ENCODE measurements around the gene GEMIN4. TPM values are rescaled to one million over a fixed set of nuclear protein-coding genes. Genes with fewer than 3 reads are reported as not detected.

The GEMIN4 gene
- total RNA-seq, 1 experiment from 2014 or later = 48.4 TPM

- Mint-ChIP-seq H3K4me3 (no peak overlapping the region), H3K27me3 (ENCODE audit: low read depth) (no peaks in the 10 kb centered on the region), H3K9me3 (no peaks in the 10 kb centered on the region), H3K36me3 (peaks cover 59% of the 10 kb centered on the region), H3K27ac (no peak overlapping the region), H3K4me1 (no peaks in the 10 kb centered on the region)
- CTCF ChIA-PET = no interaction called here
- no peak for DNase-seq (ENCODE audit: low spot score)
- no peak for TF ChIP-seq IRF2 (CRISPR knock-in tag; IDR thresholded peaks at IDR 0.05; ENCODE audit: borderline replicate concordance, low read depth)
- no peak for TF ChIP-seq NFYB (CRISPR knock-in tag; conservative IDR thresholded peaks at IDR 0.05; ENCODE audit: low read depth)
- TF ChIP-seq ZNF263 (CRISPR knock-in tag; IDR thresholded peaks at IDR 0.05; ENCODE audit: low read depth) = no peak
- TF ChIP-seq ZSCAN18 (CRISPR knock-in tag; IDR thresholded peaks at IDR 0.05) = no peak
- no peak for TF ChIP-seq ESRRA (CRISPR knock-in tag; IDR thresholded peaks at IDR 0.05; ENCODE audit: borderline replicate concordance)
- TF ChIP-seq TEAD1 (CRISPR knock-in tag; IDR thresholded peaks at IDR 0.05) = no peak
- TF ChIP-seq FOXJ3 (CRISPR knock-in tag; IDR thresholded peaks at IDR 0.05; ENCODE audit: borderline replicate concordance) = no peak
- TF ChIP-seq SMAD4 (CRISPR knock-in tag; IDR thresholded peaks at IDR 0.05) = no peak
- TF ChIP-seq ATF6 (CRISPR knock-in tag; IDR thresholded peaks at IDR 0.05) = no peak
- no peak for TF ChIP-seq ZBTB21 (CRISPR knock-in tag; IDR thresholded peaks at IDR 0.05; ENCODE audit: borderline replicate concordance)
- TF ChIP-seq STAT6 (CRISPR knock-in tag; conservative IDR thresholded peaks at IDR 0.05; ENCODE audit: low read depth) = no peak
- no peak for TF ChIP-seq CTCF (IDR thresholded peaks at IDR 0.05)
- no peak for TF ChIP-seq RELA (CRISPR knock-in tag; IDR thresholded peaks at IDR 0.05; ENCODE audit: borderline replicate concordance)
- no peak for TF ChIP-seq JAZF1 (CRISPR knock-in tag; IDR thresholded peaks at IDR 0.05)
- no peak for TF ChIP-seq JUN (CRISPR knock-in tag; IDR thresholded peaks at IDR 0.05)
- no peak for TF ChIP-seq CDX4 (CRISPR knock-in tag; IDR thresholded peaks at IDR 0.05; ENCODE audit: borderline replicate concordance)
- TF ChIP-seq USF2 (CRISPR knock-in tag; IDR thresholded peaks at IDR 0.05) = no peak
- no peak for TF ChIP-seq KAT7 (CRISPR knock-in tag; IDR thresholded peaks at IDR 0.05; ENCODE audit: borderline replicate concordance)
- no peak for TF ChIP-seq TEAD4 (CRISPR knock-in tag; IDR thresholded peaks at IDR 0.05)
- TF ChIP-seq ZNF532 (CRISPR knock-in tag; IDR thresholded peaks at IDR 0.05; ENCODE audit: borderline replicate concordance) = no peak
- ATAC-seq = no peak
- POLR2A ChIA-PET = no interaction called here
These were observed 15.0 kb upstream of the GEMIN4 start for GRCh38 chr17:767076-767475.

Measured in WTC11 (cell line).